Natural killer cell treated with Interleukin-12 subunit alpha and Interleukin-12 subunit beta and Interleukin-15 and Interleukin-18, amount 100 ng/mL, for 72 hours (primary cell): ENCODE measurements around the gene CFAP20DC. TPM values are rescaled to one million over a fixed set of nuclear protein-coding genes. Genes with fewer than 3 reads are reported as not detected.
"Not testable (repeated sequence)": the region's sequence is repeated elsewhere in the genome, so short reads cannot be mapped to it uniquely, and the experiment has no call there.

Experiments used
- ATAC-seq, 2 donors: fragments of 150-1000 bp; cut with Tn5 transposase in 1 of 2; sonication (Bioruptor Pico), chemical (Tn5 transposase) in 1 of 2; 2 replicates each; pipeline ENCODE4 v1.10.0; 2021
- DNase-seq: peaks from one replicate; pipeline ENCODE4 v3.0.0; 2022; ENCODE audit warnings: low spot score
- H3K27ac Mint-ChIP-seq, 2 donors: 1 replicate in 1 of 2; 2 replicates in 1 of 2; pipeline ENCODE4 v1.8.0; 2022; ENCODE audit warnings: mixed read lengths in 2 of 2, mild to moderate bottlenecking in 1 of 2, moderate library complexity in 1 of 2
- H3K27me3 Mint-ChIP-seq, 2 donors: 1 replicate in 1 of 2; 2 replicates in 1 of 2; pipeline ENCODE4 v1.8.0; 2022; ENCODE audit warnings: mixed read lengths in 2 of 2
- H3K36me3 Mint-ChIP-seq: one replicate; pipeline ENCODE4 v1.8.0; 2022; ENCODE audit warnings: mixed read lengths
- H3K4me1 Mint-ChIP-seq, 2 donors: 1 replicate in 1 of 2; 2 replicates in 1 of 2; pipeline ENCODE4 v1.8.0; 2022; ENCODE audit warnings: low read depth in 2 of 2, mixed read lengths in 2 of 2, mild to moderate bottlenecking in 1 of 2
- H3K4me3 Mint-ChIP-seq: one replicate; pipeline ENCODE4 v1.8.0; 2022; ENCODE audit warnings: mixed read lengths
- H3K9me3 Mint-ChIP-seq: 2 replicates; pipeline ENCODE4 v1.8.0; 2022; ENCODE audit warnings: mixed read lengths
- total RNA-seq, 2 donors: library from RNA; stranded (reverse); gene quantifications; one replicate each; pipeline ENCODE4 v1.2.3, GENCODE V29; 2022

The CFAP20DC gene
- total RNA-seq, 2 donors from 2014 or later: 0.61 to 0.71 TPM

- Mint-ChIP-seq H3K36me3 (no peaks in the 10 kb centered on the region), H3K27ac (no peak overlapping the region), H3K27me3 (peaks cover 5% of the 10 kb centered on the region in 2 donors), H3K4me3 (no peak overlapping the region), H3K4me1 (no peaks in the 10 kb centered on the region), H3K9me3 (no peaks in the 10 kb centered on the region)
- ATAC-seq (no peak), DNase-seq (no peak)
Measured at GRCh38 chr3:58973796-58974195, 76.0 kb downstream of the CFAP20DC start.

GRCh38 chr3:58967866-58968265, 82.0 kb downstream of the CFAP20DC start:
- H3K27ac Mint-ChIP-seq, H3K9me3 Mint-ChIP-seq, DNase-seq, ATAC-seq, H3K4me3 Mint-ChIP-seq, H3K36me3 Mint-ChIP-seq, H3K4me1 Mint-ChIP-seq, H3K27me3 Mint-ChIP-seq: not testable (repeated sequence)

- DNase-seq (no peak), ATAC-seq (no peak)
- peaks cover 4% of the 10 kb centered on the region for H3K9me3 Mint-ChIP-seq
- H3K27me3 Mint-ChIP-seq: peaks cover 0 to 7% of the 10 kb centered on the region in 2 donors
- H3K36me3 Mint-ChIP-seq: no peaks in the 10 kb centered on the region
- H3K4me1 Mint-ChIP-seq: no peaks in the 10 kb centered on the region
- H3K27ac Mint-ChIP-seq: no peak overlapping the region
- no peak overlapping the region for H3K4me3 Mint-ChIP-seq
Measured at GRCh38 chr3:58965865-58966264, 84.0 kb downstream of the CFAP20DC start.

- no peak for DNase-seq
- no peak overlapping the region for H3K27ac Mint-ChIP-seq
- peaks cover 4% of the 10 kb centered on the region for H3K9me3 Mint-ChIP-seq
- H3K4me1 Mint-ChIP-seq: no peaks in the 10 kb centered on the region
- ATAC-seq: no peak
- no peaks in the 10 kb centered on the region for H3K36me3 Mint-ChIP-seq
- H3K4me3 Mint-ChIP-seq: no peak overlapping the region
- peaks cover 0 to 4% of the 10 kb centered on the region in 2 donors for H3K27me3 Mint-ChIP-seq
Measured at GRCh38 chr3:58963928-58964503, 85.8 kb downstream of the CFAP20DC start.

- H3K27me3 Mint-ChIP-seq: peaks cover 0 to 4% of the 10 kb centered on the region in 2 donors
- H3K4me1 Mint-ChIP-seq: no peaks in the 10 kb centered on the region
- no peak overlapping the region for H3K27ac Mint-ChIP-seq
- H3K9me3 Mint-ChIP-seq: peaks cover 4% of the 10 kb centered on the region
- DNase-seq (no peak), ATAC-seq (no peak)
- H3K36me3 Mint-ChIP-seq: no peaks in the 10 kb centered on the region
- H3K4me3 Mint-ChIP-seq: no peak overlapping the region
Measured at GRCh38 chr3:58962816-58963215, 87.0 kb downstream of the CFAP20DC start.

GRCh38 chr3:58962040-58962651, 87.7 kb downstream of the CFAP20DC start:
- ATAC-seq: no peak
- no peak overlapping the region for H3K27ac Mint-ChIP-seq
- DNase-seq: no peak
- no peaks in the 10 kb centered on the region for H3K36me3 Mint-ChIP-seq
- H3K4me3 Mint-ChIP-seq: no peak overlapping the region
- H3K27me3 Mint-ChIP-seq: peaks cover 0 to 4% of the 10 kb centered on the region in 2 donors
- peaks cover 4% of the 10 kb centered on the region for H3K9me3 Mint-ChIP-seq
- H3K4me1 Mint-ChIP-seq: no peaks in the 10 kb centered on the region

- Mint-ChIP-seq H3K27me3 (peaks cover 0 to 2% of the 10 kb centered on the region in 2 donors), H3K9me3 (no peaks in the 10 kb centered on the region), H3K27ac (no peak overlapping the region), H3K36me3 (no peaks in the 10 kb centered on the region), H3K4me1 (no peaks in the 10 kb centered on the region), H3K4me3 (no peak overlapping the region)
- DNase-seq (no peak), ATAC-seq (peak in 1 of 2 donors; percentile 6)
Measured at GRCh38 chr3:58955308-58955707, 94.5 kb downstream of the CFAP20DC start.

- H3K9me3 Mint-ChIP-seq: peaks cover 3% of the 10 kb centered on the region
- H3K27ac Mint-ChIP-seq: no peak overlapping the region
- peaks cover 5% of the 10 kb centered on the region for H3K36me3 Mint-ChIP-seq
- H3K27me3 Mint-ChIP-seq: peaks cover 2 to 5% of the 10 kb centered on the region in 2 donors
- DNase-seq (no peak), ATAC-seq (no peak)
- no peaks in the 10 kb centered on the region for H3K4me1 Mint-ChIP-seq
- no peak overlapping the region for H3K4me3 Mint-ChIP-seq
Measured at GRCh38 chr3:58953288-58953687, 96.5 kb downstream of the CFAP20DC start.

- Mint-ChIP-seq H3K4me3 (no peak overlapping the region), H3K36me3 (peaks cover 5% of the 10 kb centered on the region), H3K27ac (no peak overlapping the region), H3K9me3 (peaks cover 3% of the 10 kb centered on the region), H3K4me1 (no peaks in the 10 kb centered on the region), H3K27me3 (peaks cover 2 to 5% of the 10 kb centered on the region in 2 donors)
- no peak for DNase-seq
- no peak for ATAC-seq
Measured at GRCh38 chr3:58952128-58952917, 97.5 kb downstream of the CFAP20DC start.

GRCh38 chr3:58948018-58948417, 101.8 kb downstream of the CFAP20DC start:
- no peak overlapping the region for H3K4me3 Mint-ChIP-seq
- no peak for DNase-seq
- peaks cover 5% of the 10 kb centered on the region for H3K36me3 Mint-ChIP-seq
- no peak overlapping the region for H3K27ac Mint-ChIP-seq
- peaks cover 0 to 5% of the 10 kb centered on the region in 2 donors for H3K27me3 Mint-ChIP-seq
- peaks cover 3% of the 10 kb centered on the region for H3K9me3 Mint-ChIP-seq
- ATAC-seq: no peak
- H3K4me1 Mint-ChIP-seq: no peaks in the 10 kb centered on the region

GRCh38 chr3:58946875-58947274, 103.0 kb downstream of the CFAP20DC start:
- ATAC-seq: no peak
- Mint-ChIP-seq H3K4me3 (no peak overlapping the region), H3K9me3 (peaks cover 3% of the 10 kb centered on the region), H3K27me3 (peaks cover 0 to 5% of the 10 kb centered on the region in 2 donors), H3K27ac (no peak overlapping the region), H3K36me3 (peaks cover 5% of the 10 kb centered on the region), H3K4me1 (no peaks in the 10 kb centered on the region)
- no peak for DNase-seq

- Mint-ChIP-seq H3K4me3 (no peak overlapping the region), H3K4me1 (no peaks in the 10 kb centered on the region), H3K27me3 (no peaks in the 10 kb centered on the region), H3K36me3 (no peaks in the 10 kb centered on the region), H3K27ac (no peak overlapping the region), H3K9me3 (no peaks in the 10 kb centered on the region)
- no peak for DNase-seq
- ATAC-seq: no peak
Measured at GRCh38 chr3:58938057-58938456, 111.8 kb downstream of the CFAP20DC start.

GRCh38 chr3:58924578-58924977, 125.2 kb downstream of the CFAP20DC start:
- no peak overlapping the region for H3K27ac Mint-ChIP-seq
- ATAC-seq: no peak
- H3K4me3 Mint-ChIP-seq: no peak overlapping the region
- no peak for DNase-seq
- no peaks in the 10 kb centered on the region for H3K9me3 Mint-ChIP-seq
- no peaks in the 10 kb centered on the region for H3K27me3 Mint-ChIP-seq
- H3K36me3 Mint-ChIP-seq: no peaks in the 10 kb centered on the region
- H3K4me1 Mint-ChIP-seq: no peaks in the 10 kb centered on the region

GRCh38 chr3:58900386-58900785, 149.4 kb downstream of the CFAP20DC start:
- H3K4me1 Mint-ChIP-seq: peaks cover 21 to 23% of the 10 kb centered on the region in 2 donors
- H3K27ac Mint-ChIP-seq: no peak overlapping the region
- H3K36me3 Mint-ChIP-seq: peaks cover 6% of the 10 kb centered on the region
- no peaks in the 10 kb centered on the region for H3K27me3 Mint-ChIP-seq
- no peak overlapping the region for H3K4me3 Mint-ChIP-seq
- peaks cover 7% of the 10 kb centered on the region for H3K9me3 Mint-ChIP-seq
- ATAC-seq (no peak), DNase-seq (no peak)
